Tibial artery (tissue), 4 donors: ENCODE measurements around the gene USP51.
"Not testable (repeated sequence)": the region's sequence is repeated elsewhere in the genome, so short reads cannot be mapped to it uniquely, and the experiment has no call there.

Experiments used
- DNase-seq, 2 donors: peaks; one replicate each; pipeline ENCODE4 v3.0.0-alpha.2; 2019
- H3K27ac ChIP-seq, 2 donors: fragments of 200-600 bp; sonication (generic) in 1 of 2; 1 replicate in 1 of 2; 2 replicates in 1 of 2; pipeline ENCODE4 v1.5.1; 2018 to 2019; ENCODE audit warnings: mild to moderate bottlenecking in 1 of 2
- H3K27me3 ChIP-seq, 2 donors: fragments of 200-600 bp; sonication (generic) in 1 of 2; one replicate each; pipeline versions ENCODE4 v1.5.1 to v1.6.0; 2016 to 2019
- H3K36me3 ChIP-seq, 3 donors: fragments of 200-600 bp; sonication (generic) in 2 of 3; one replicate each; pipeline ENCODE4 v1.5.1; 2016 to 2019; ENCODE audit warnings: mild to moderate bottlenecking in 2 of 3
- H3K4me1 ChIP-seq, 4 donors: fragments of 200-600 bp; sonication (generic) in 2 of 4; 1 replicate in 3 of 4; 2 replicates in 1 of 4; pipeline ENCODE4 v1.5.1; 2016 to 2019
- H3K4me3 ChIP-seq, 2 donors: fragments of 200-600 bp; sonication (generic) in 1 of 2; 1 replicate in 1 of 2; 2 replicates in 1 of 2; pipeline ENCODE4 v1.5.1; 2018 to 2019; ENCODE audit warnings: mild to moderate bottlenecking in 2 of 2
- H3K9me3 ChIP-seq, 3 donors: fragments of 200-600 bp; sonication (generic) in 1 of 3; one replicate each; pipeline ENCODE4 v1.5.1; 2016 to 2019
- CTCF ChIP-seq, 2 experiments: fragments of 200-600 bp in 1 of 2; fragments of 450-650 bp in 1 of 2; IDR thresholded peaks; one replicate each; pipeline ENCODE4 v1.5.1; 2017 to 2019; ENCODE audit warnings: antibody characterized with exemption in 2 of 2, mild to moderate bottlenecking in 1 of 2, moderate library complexity in 1 of 2
- intact Hi-C: fragments of 100-400 bp; cut with DNase I; formaldehyde crosslinking; loops from one replicate; pipeline ENCODE4 v1.15.0; 2023; ENCODE audit warnings: low total_unique reads

Gene USP51

GRCh38 chrX:55455708-55456107 is 33.9 kb downstream of the USP51 start:
- H3K27ac ChIP-seq, H3K4me1 ChIP-seq, H3K4me3 ChIP-seq, H3K27me3 ChIP-seq, intact Hi-C loops, H3K9me3 ChIP-seq, DNase-seq, H3K36me3 ChIP-seq: not testable (repeated sequence)

GRCh38 chrX:55452833-55453124 is 36.9 kb downstream of the USP51 start:
- H3K27me3 ChIP-seq, result no peaks in the 10 kb centered on the region
- no peaks in the 10 kb centered on the region for H3K36me3 ChIP-seq
- H3K4me1 ChIP-seq, result peaks cover 0 to 6% (median 2%) of the 10 kb centered on the region in 4 donors
- peak overlapping the region; percentile 80 to 82 for H3K4me3 ChIP-seq
- H3K9me3 ChIP-seq, result no peaks in the 10 kb centered on the region
- no peak for DNase-seq
- intact Hi-C loops, result no loop called here
- peak overlapping the region; percentile 85 to 91 for H3K27ac ChIP-seq
- TF ChIP-seq CTCF (IDR thresholded peaks at IDR 0.05), result no peak

- H3K36me3 ChIP-seq, result no peaks in the 10 kb centered on the region
- no peaks in the 10 kb centered on the region for H3K9me3 ChIP-seq
- H3K27ac ChIP-seq, result peak within 1 kb of the TSS; percentile 85 to 91
- no peak for TF ChIP-seq CTCF (IDR thresholded peaks at IDR 0.05)
- no peaks in the 10 kb centered on the region for H3K27me3 ChIP-seq
- peak within 1 kb of the TSS; percentile 80 to 82 for H3K4me3 ChIP-seq
- H3K4me1 ChIP-seq, result peaks cover 0 to 6% (median 2%) of the 10 kb centered on the region in 4 donors
- intact Hi-C loops, result no loop called here
- DNase-seq, result peak; percentile 85 to 91
These were observed 37.4 kb downstream of the USP51 start, which contains the start of gene MAGEH1 for GRCh38 chrX:55451990-55452832. Gene MAGEH1, plus strand, starts transcription at chrX:55452127. Its CDS starts 248 bp downstream, at chrX:55452375.

GRCh38 chrX:55451626-55451989 is 38.0 kb downstream of the USP51 start:
- Histone ChIP-seq H3K4me3 (peak overlapping the region; percentile 80 to 82), H3K27me3 (no peaks in the 10 kb centered on the region), H3K4me1 (peaks cover 0 to 6% (median 2%) of the 10 kb centered on the region in 4 donors), H3K36me3 (no peaks in the 10 kb centered on the region), H3K27ac (peak overlapping the region; percentile 85 to 91), H3K9me3 (no peaks in the 10 kb centered on the region)
- DNase-seq, result no peak
- no peak for TF ChIP-seq CTCF (IDR thresholded peaks at IDR 0.05)
- intact Hi-C loops, result no loop called here

GRCh38 chrX:55451141-55451540 is 38.5 kb downstream of the USP51 start:
- H3K4me1 ChIP-seq, result peaks cover 0 to 6% (median 2%) of the 10 kb centered on the region in 4 donors
- intact Hi-C loops, result no loop called here
- H3K27me3 ChIP-seq, result no peaks in the 10 kb centered on the region
- no peak for TF ChIP-seq CTCF (IDR thresholded peaks at IDR 0.05)
- DNase-seq, result no peak
- peak overlapping the region; percentile 80 to 82 for H3K4me3 ChIP-seq
- no peaks in the 10 kb centered on the region for H3K36me3 ChIP-seq
- H3K9me3 ChIP-seq, result no peaks in the 10 kb centered on the region
- peak overlapping the region; percentile 85 to 91 for H3K27ac ChIP-seq

- intact Hi-C loops, result no loop called here
- Histone ChIP-seq H3K4me1 (peaks cover 0 to 6% (median 2%) of the 10 kb centered on the region in 4 donors), H3K27me3 (no peaks in the 10 kb centered on the region), H3K36me3 (no peaks in the 10 kb centered on the region), H3K4me3 (no peak overlapping the region), H3K27ac (no peak overlapping the region), H3K9me3 (no peaks in the 10 kb centered on the region)
- no peak for TF ChIP-seq CTCF (IDR thresholded peaks at IDR 0.05)
- no peak for DNase-seq
These were observed 39.4 kb downstream of the USP51 start for GRCh38 chrX:55450259-55450658.

GRCh38 chrX:55443468-55443867 is 46.2 kb downstream of the USP51 start:
- H3K27me3 ChIP-seq, DNase-seq, intact Hi-C loops, H3K36me3 ChIP-seq, H3K9me3 ChIP-seq, H3K4me3 ChIP-seq, H3K27ac ChIP-seq, H3K4me1 ChIP-seq: not testable (repeated sequence)
